K562 (cell line): ENCODE measurements around the gene EHBP1L1. TPM values are rescaled to one million over a fixed set of nuclear protein-coding genes. Genes with fewer than 3 reads are reported as not detected.

ENCODE experiments used
- BCLAF1 ChIP-seq, 2 experiments: fragments of 450-650 bp in 1 of 2; IDR thresholded peaks; 2 replicates each; pipeline ENCODE4 v1.6.1; 2011 to 2017; ENCODE audit warnings: low read depth in 2 of 2, antibody characterized with exemption in 1 of 2, borderline replicate concordance in 1 of 2, low read length in 1 of 2, mild to moderate bottlenecking in 1 of 2, mixed read lengths in 1 of 2; ENCODE audit not compliant: control insufficient read depth in 1 of 2
- FOSL1 ChIP-seq: fragments of 200-800 bp; sonication (Bioruptor generic); conservative IDR thresholded peaks from 2 replicates; pipeline ENCODE4 v1.6.1; 2016; ENCODE audit warnings: missing genetic modification characterization, missing compliant biosample characterization
- HOXB6 ChIP-seq: fragments of 250-450 bp; sonication (Bioruptor Pico); IDR thresholded peaks from 2 replicates; pipeline ENCODE4 v1.5.1; 2022; ENCODE audit warnings: mild to moderate bottlenecking, borderline replicate concordance
- NELFE ChIP-seq: IDR thresholded peaks from 2 replicates; pipeline ENCODE4 v1.6.1; 2011; ENCODE audit warnings: mild to moderate bottlenecking; ENCODE audit not compliant: insufficient read depth, insufficient read length
- RNF219 ChIP-seq: fragments of 250-450 bp; sonication (Bioruptor Pico); IDR thresholded peaks from 2 replicates; pipeline ENCODE4 v1.5.0; 2022; ENCODE audit warnings: mild to moderate bottlenecking
- SMARCA4 ChIP-seq: fragments of 450-650 bp; IDR thresholded peaks from 2 replicates; pipeline ENCODE4 v1.6.1; 2016
- ZNF217 ChIP-seq: sonication (generic); formaldehyde crosslinking; IDR thresholded peaks from 2 replicates; pipeline ENCODE4 v1.8.0; 2022; ENCODE audit warnings: mild to moderate bottlenecking, missing genetic modification reagents
- ZNF232 ChIP-seq: sonication (generic); formaldehyde crosslinking; IDR thresholded peaks from 2 replicates; pipeline ENCODE4 v1.8.0; 2022; ENCODE audit warnings: mild to moderate bottlenecking, missing genetic modification reagents
- ZNF239 ChIP-seq: fragments of 250-450 bp; sonication (Bioruptor Pico); IDR thresholded peaks from 2 replicates; pipeline ENCODE4 v1.4.0; 2020; ENCODE audit warnings: mild to moderate bottlenecking
- ZNF561 ChIP-seq: fragments of 450-650 bp; formaldehyde crosslinking; conservative IDR thresholded peaks from 2 replicates; pipeline ENCODE4 v1.4.0; 2020; ENCODE audit warnings: mild to moderate bottlenecking, moderate library complexity
- ZNF764 ChIP-seq: fragments of 250-450 bp; sonication (Bioruptor Pico); IDR thresholded peaks from 2 replicates; pipeline ENCODE4 v1.4.0; 2020; ENCODE audit warnings: low read depth, mild to moderate bottlenecking, moderate library complexity
- polyA plus RNA-seq, 8 experiments: library from polyadenylated mRNA; depleted of rRNA in 4 of 8; stranded (reverse) in 5 of 8; unstranded in 3 of 8; fragments of >200 nt; fragmentation: Nextera tagmentation in 2 of 8; fragmentation: Illumina TruSeq in 1 of 8; extraction: Ambion mirVana in 2 of 8; extraction: Trizol in 1 of 8; gene quantifications; 2 replicates each; pipeline versions ENCODE4 v1.2.1 to v1.2.3, GENCODE V29; 2011 to 2014; ENCODE audit warnings: inconsistent platforms in 1 of 8, missing spikeins in 1 of 8
- total RNA-seq, 7 experiments: library from RNA; depleted of rRNA in 6 of 7; stranded (reverse); fragments of >200 nt in 6 of 7; fragmentation: Illumina TruSeq in 2 of 7; extraction: Trizol in 2 of 7; gene quantifications; 2 replicates each; pipeline versions ENCODE4 v1.2.1 to v1.2.3, GENCODE V29; 2011 to 2021; ENCODE audit warnings: low replicate concordance in 1 of 7
- TF ChIP-seq, protein P1 (sequence below): sonication (generic); formaldehyde crosslinking; IDR thresholded peaks from 2 replicates; pipeline ENCODE4 v1.9.0; 2022; ENCODE audit warnings: mild to moderate bottlenecking, missing genetic modification reagents
- TF ChIP-seq, protein P2 (sequence below): sonication (generic); formaldehyde crosslinking; IDR thresholded peaks from 2 replicates; pipeline ENCODE4 v1.8.0; 2022; ENCODE audit warnings: mild to moderate bottlenecking, missing genetic modification reagents, borderline replicate concordance
- TF ChIP-seq, protein P3 (sequence below): sonication (generic); formaldehyde crosslinking; IDR thresholded peaks from 2 replicates; pipeline ENCODE4 v1.8.1; 2023; ENCODE audit warnings: missing genetic modification reagents, mild to moderate bottlenecking, borderline replicate concordance

EHBP1L1 gene
- total and polyA plus RNA-seq, 9 of the 15 experiments (the other 6 are each of a cell fraction or from before 2014, with no cell fraction given), result 0.03 to 87.1 (median 26.3) TPM

DNA sequence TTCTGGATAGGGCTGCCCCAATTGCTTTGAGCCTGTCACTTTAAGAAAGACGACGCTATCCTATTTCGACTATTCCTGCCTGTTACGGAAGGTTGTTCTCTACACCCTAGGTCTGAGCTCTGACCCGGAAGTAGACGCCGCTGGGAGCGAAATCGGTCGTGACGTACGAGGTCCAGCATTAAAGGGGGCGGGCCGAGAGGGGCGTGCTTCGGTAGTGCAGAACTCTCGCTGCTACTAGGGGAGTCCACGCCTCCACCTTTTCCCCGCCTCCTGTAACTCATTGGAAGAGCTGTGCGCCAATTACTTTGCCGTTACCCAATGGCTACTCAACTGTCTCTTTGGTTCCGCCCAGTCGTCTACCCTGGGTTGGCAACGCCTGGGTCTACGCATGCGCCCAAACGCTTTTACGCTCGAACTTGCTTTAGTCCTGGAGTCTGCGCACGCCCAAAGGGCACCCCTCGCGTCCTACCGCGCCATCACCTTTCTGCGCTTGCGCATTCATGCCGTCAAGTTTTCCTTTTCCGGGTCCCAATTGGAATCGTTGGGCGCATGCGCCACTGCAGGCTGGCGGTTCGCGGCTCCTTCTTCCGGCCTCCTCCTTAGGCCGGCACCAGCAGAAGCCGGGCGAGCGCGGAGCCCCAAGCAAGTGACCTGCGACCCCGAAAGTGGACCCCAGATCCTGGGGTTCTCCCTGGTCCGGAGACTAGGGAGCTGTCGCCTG is 39.5 kb downstream of the EHBP1L1 start, which contains the start of gene PCNX3 (continued):
- TF ChIP-seq, protein P1, sequence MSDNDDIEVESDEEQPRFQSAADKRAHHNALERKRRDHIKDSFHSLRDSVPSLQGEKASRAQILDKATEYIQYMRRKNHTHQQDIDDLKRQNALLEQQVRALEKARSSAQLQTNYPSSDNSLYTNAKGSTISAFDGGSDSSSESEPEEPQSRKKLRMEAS (CRISPR knock-in tag), result no peak
- TF ChIP-seq ZNF239 (CRISPR knock-in tag), result no peak
- TF ChIP-seq FOSL1 (tag), result no peak
- TF ChIP-seq HOXB6 (CRISPR knock-in tag), result no peak
- TF ChIP-seq, protein P2, sequence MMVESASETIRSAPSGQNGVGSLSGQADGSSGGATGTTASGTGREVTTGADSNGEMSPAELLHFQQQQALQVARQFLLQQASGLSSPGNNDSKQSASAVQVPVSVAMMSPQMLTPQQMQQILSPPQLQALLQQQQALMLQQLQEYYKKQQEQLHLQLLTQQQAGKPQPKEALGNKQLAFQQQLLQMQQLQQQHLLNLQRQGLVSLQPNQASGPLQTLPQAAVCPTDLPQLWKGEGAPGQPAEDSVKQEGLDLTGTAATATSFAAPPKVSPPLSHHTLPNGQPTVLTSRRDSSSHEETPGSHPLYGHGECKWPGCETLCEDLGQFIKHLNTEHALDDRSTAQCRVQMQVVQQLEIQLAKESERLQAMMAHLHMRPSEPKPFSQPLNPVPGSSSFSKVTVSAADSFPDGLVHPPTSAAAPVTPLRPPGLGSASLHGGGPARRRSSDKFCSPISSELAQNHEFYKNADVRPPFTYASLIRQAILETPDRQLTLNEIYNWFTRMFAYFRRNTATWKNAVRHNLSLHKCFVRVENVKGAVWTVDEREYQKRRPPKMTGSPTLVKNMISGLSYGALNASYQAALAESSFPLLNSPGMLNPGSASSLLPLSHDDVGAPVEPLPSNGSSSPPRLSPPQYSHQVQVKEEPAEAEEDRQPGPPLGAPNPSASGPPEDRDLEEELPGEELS (CRISPR knock-in tag), result no peak
- no peak for TF ChIP-seq SMARCA4
- no peak for TF ChIP-seq ZNF764 (CRISPR knock-in tag)
- TF ChIP-seq BCLAF1 (IDR thresholded peaks at IDR 0.05; ENCODE audit: borderline replicate concordance in 1 of 2, control insufficient read depth in 1 of 2, low read depth in 2 of 2, low read length in 1 of 2), result no peak
- no peak for TF ChIP-seq NELFE
- TF ChIP-seq RNF219 (CRISPR knock-in tag), result no peak
- no peak for TF ChIP-seq ZNF232 (CRISPR knock-in tag)
- no peak for TF ChIP-seq ZNF217 (CRISPR knock-in tag)
- TF ChIP-seq ZNF561 (CRISPR knock-in tag), result no peak
- TF ChIP-seq, protein P3, sequence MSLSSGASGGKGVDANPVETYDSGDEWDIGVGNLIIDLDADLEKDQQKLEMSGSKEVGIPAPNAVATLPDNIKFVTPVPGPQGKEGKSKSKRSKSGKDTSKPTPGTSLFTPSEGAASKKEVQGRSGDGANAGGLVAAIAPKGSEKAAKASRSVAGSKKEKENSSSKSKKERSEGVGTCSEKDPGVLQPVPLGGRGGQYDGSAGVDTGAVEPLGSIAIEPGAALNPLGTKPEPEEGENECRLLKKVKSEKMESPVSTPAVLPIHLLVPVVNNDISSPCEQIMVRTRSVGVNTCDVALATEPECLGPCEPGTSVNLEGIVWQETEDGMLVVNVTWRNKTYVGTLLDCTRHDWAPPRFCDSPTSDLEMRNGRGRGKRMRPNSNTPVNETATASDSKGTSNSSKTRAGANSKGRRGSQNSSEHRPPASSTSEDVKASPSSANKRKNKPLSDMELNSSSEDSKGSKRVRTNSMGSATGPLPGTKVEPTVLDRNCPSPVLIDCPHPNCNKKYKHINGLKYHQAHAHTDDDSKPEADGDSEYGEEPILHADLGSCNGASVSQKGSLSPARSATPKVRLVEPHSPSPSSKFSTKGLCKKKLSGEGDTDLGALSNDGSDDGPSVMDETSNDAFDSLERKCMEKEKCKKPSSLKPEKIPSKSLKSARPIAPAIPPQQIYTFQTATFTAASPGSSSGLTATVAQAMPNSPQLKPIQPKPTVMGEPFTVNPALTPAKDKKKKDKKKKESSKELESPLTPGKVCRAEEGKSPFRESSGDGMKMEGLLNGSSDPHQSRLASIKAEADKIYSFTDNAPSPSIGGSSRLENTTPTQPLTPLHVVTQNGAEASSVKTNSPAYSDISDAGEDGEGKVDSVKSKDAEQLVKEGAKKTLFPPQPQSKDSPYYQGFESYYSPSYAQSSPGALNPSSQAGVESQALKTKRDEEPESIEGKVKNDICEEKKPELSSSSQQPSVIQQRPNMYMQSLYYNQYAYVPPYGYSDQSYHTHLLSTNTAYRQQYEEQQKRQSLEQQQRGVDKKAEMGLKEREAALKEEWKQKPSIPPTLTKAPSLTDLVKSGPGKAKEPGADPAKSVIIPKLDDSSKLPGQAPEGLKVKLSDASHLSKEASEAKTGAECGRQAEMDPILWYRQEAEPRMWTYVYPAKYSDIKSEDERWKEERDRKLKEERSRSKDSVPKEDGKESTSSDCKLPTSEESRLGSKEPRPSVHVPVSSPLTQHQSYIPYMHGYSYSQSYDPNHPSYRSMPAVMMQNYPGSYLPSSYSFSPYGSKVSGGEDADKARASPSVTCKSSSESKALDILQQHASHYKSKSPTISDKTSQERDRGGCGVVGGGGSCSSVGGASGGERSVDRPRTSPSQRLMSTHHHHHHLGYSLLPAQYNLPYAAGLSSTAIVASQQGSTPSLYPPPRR, result no peak
